RPMI7951 (cell line): ENCODE data around the gene OTC. TPM values are rescaled to one million over a fixed set of nuclear protein-coding genes. Genes with fewer than 3 reads are reported as not detected.

Experiments used
- DNase-seq: peaks from one replicate; pipeline ENCODE4 v3.0.0-alpha.2; 2012; ENCODE audit warnings: low read depth
- total RNA-seq: library from RNA; depleted of rRNA; stranded (reverse); fragments of >200 nt; shearing (Covaris generic); gene quantifications from 2 replicates; pipeline ENCODE4 v1.2.3, GENCODE V29; 2014; rRNA removed

The OTC gene
- total RNA-seq, 1 experiment from 2014 or later = not detected

GRCh38 chrX:38468563-38469157, 116.3 kb downstream of the OTC start:
- DNase-seq = no peak

Other genes with a start within 250 kb of the OTC start
- gene SRPX, start 131.7 kb upstream of the OTC start, total RNA-seq = 357 and 381 TPM in 2 replicates
- 8.8 and 10.2 TPM in 2 replicates for gene RPGR, start 25.1 kb upstream of the OTC start, total RNA-seq
- 0.12 TPM in 1 of 2 replicates, not detected in the other for gene TSPAN7, start 208.9 kb downstream of the OTC start, total RNA-seq